H1 (cell line): ENCODE data around the gene MTMR10. TPM values are rescaled to one million over a fixed set of nuclear protein-coding genes. Genes with fewer than 3 reads are reported as not detected.

ENCODE experiments used
- HDAC2 ChIP-seq, 2 experiments: fragments of 300-600 bp in 1 of 2; sonication (generic) in 1 of 2; IDR thresholded peaks; 2 replicates each; pipeline ENCODE4 v1.6.1; 2011 to 2012; ENCODE audit warnings: low read depth in 2 of 2, low read length in 2 of 2, mild to moderate bottlenecking in 2 of 2, moderate library complexity in 2 of 2, borderline replicate concordance in 1 of 2, inconsistent platforms in 1 of 2
- KDM4A ChIP-seq: IDR thresholded peaks from one replicate; pipeline ENCODE4 v1.7.1; 2012; ENCODE audit warnings: low read depth, mild to moderate bottlenecking, moderate library complexity, low read length, inconsistent platforms; ENCODE audit not compliant: severe bottlenecking
- polyA plus RNA-seq, 7 experiments: library from polyadenylated mRNA; depleted of rRNA in 3 of 7; stranded (reverse) in 5 of 7; unstranded in 2 of 7; fragments of >200 nt in 5 of 7; fragments of 200-250 nt in 2 of 7; gene quantifications; 1 replicate in 5 of 7; 2 replicates in 1 of 7; 4 replicates in 1 of 7; pipeline versions ENCODE4 v1.2.1 to v1.2.3, GENCODE V29; 2011 to 2013; ENCODE audit warnings: missing spikeins in 2 of 7, mixed read lengths in 2 of 7
- total RNA-seq: library from RNA; stranded (reverse); fragmentation: NEBNext Ultra II Directional; extraction: Animal tissue kit (Norgen Biotek cat#: 25700); gene quantifications from 2 replicates; pipeline ENCODE4 v1.2.1, GENCODE V29; 2021

Gene MTMR10
- total and polyA plus RNA-seq, 2 of the 8 experiments (the other 6 are each of a cell fraction or from before 2014, with no cell fraction given), result 3.8 to 13.1 TPM

GRCh38 chr15:30991255-30992235, at the start of gene MTMR10 (continued):
- TF ChIP-seq HDAC2 (IDR thresholded peaks at IDR 0.05; ENCODE audit: borderline replicate concordance in 1 of 2, low read depth in 2 of 2, low read length in 2 of 2) (0 out of 4 replicates have a peak, but pooled peaks of 1 of the 2 experiments have one; percentile 47), KDM4A (peak; percentile 64)
